ENCODE measurements around the gene SPOCK1. TPM values are rescaled to one million over a fixed set of nuclear protein-coding genes. Genes with fewer than 3 reads are reported as not detected.

The SPOCK1 gene
- total and polyA plus RNA-seq, 2 experiments from 2014 or later: 4.1 to 14.0 TPM

DNA sequence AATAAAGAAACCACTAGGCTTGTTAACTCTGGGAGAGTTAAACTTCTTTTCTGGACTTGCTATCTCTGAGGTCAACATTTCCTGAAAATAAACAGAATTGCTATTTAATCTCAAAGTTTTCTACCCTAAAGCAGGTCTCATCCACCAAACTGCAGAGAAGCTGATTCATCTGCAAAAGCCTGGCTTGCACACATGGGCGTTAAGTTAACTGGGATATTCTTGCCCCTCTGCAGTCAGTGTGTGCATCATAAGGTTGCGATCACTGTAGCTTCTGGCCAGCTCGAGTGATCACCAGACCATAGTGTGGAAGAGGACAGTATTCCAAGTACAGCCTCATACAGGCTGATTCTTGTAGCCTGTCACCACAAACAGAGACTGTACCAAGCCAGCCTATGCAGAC lies 99.2 kb downstream of the SPOCK1 start:
- Histone ChIP-seq H3K27me3 (peaks cover 3% of the 10 kb centered on the region), H3K36me3 (no peaks in the 10 kb centered on the region), H3K4me3 (no peak overlapping the region), H3K4me1 (ENCODE audit: low read depth) (no peaks in the 10 kb centered on the region), H3K9me3 (ENCODE audit: low read depth) (no peaks in the 10 kb centered on the region), H3K27ac (no peak overlapping the region)
- no peak for DNase-seq (ENCODE audit: low read depth in 1 of 2, low spot score in 1 of 2)
- TF ChIP-seq, protein P1, sequence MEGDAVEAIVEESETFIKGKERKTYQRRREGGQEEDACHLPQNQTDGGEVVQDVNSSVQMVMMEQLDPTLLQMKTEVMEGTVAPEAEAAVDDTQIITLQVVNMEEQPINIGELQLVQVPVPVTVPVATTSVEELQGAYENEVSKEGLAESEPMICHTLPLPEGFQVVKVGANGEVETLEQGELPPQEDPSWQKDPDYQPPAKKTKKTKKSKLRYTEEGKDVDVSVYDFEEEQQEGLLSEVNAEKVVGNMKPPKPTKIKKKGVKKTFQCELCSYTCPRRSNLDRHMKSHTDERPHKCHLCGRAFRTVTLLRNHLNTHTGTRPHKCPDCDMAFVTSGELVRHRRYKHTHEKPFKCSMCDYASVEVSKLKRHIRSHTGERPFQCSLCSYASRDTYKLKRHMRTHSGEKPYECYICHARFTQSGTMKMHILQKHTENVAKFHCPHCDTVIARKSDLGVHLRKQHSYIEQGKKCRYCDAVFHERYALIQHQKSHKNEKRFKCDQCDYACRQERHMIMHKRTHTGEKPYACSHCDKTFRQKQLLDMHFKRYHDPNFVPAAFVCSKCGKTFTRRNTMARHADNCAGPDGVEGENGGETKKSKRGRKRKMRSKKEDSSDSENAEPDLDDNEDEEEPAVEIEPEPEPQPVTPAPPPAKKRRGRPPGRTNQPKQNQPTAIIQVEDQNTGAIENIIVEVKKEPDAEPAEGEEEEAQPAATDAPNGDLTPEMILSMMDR (IDR thresholded peaks at IDR 0.05; ENCODE audit: low read depth, low read length): no peak

DNA sequence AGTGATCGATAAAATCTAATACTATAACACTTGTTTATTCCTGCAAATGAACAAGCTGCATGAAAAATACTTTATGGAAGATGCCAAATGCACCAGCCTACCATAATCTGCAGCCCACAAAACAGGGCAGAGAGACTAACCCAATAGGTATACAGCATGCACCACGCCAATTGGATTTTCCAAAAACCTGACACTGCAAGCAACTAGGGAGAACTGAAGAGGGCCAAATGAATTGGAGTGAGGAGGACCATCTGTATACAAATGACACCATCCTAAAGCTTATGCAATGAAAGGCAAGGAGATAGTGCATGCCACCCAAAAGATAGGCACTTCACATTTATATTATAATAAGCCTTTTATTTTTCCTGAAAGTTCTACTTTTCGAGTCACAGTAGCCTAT lies 100.4 kb downstream of the SPOCK1 start:
- Histone ChIP-seq H3K4me1 (ENCODE audit: low read depth) (no peaks in the 10 kb centered on the region), H3K36me3 (no peaks in the 10 kb centered on the region), H3K9me3 (ENCODE audit: low read depth) (no peaks in the 10 kb centered on the region), H3K27me3 (peaks cover 4% of the 10 kb centered on the region), H3K4me3 (no peak overlapping the region), H3K27ac (no peak overlapping the region)
- DNase-seq (ENCODE audit: low read depth in 1 of 2, low spot score in 1 of 2): no peak
- TF ChIP-seq, protein P1 (IDR thresholded peaks at IDR 0.05; ENCODE audit: low read depth, low read length): no peak

DNA sequence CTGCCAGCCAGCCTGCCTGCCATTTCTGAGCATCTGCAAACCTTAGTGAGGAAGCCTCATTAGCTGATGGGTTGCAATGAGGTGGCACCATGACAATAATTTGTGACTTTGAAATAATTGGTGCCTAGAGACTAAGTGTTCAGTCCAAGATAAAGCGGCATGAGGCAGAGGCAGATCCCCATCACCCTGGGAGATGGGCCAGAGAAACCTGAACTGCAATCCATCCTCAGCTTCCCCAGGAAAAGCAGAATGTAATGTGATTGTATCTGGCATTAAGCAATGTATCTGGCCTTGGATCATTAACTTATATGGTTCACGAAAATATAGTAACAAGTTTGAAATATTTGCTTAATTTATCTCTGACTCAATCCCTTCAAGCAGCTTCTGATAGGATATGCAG lies 101.0 kb downstream of the SPOCK1 start:
- Histone ChIP-seq H3K4me1 (ENCODE audit: low read depth) (no peaks in the 10 kb centered on the region), H3K36me3 (no peaks in the 10 kb centered on the region), H3K27ac (no peak overlapping the region), H3K9me3 (ENCODE audit: low read depth) (no peaks in the 10 kb centered on the region), H3K27me3 (peaks cover 4% of the 10 kb centered on the region), H3K4me3 (no peak overlapping the region)
- TF ChIP-seq, protein P1 (IDR thresholded peaks at IDR 0.05; ENCODE audit: low read depth, low read length): no peak
- no peak for DNase-seq (ENCODE audit: low read depth in 1 of 2, low spot score in 1 of 2)

DNA sequence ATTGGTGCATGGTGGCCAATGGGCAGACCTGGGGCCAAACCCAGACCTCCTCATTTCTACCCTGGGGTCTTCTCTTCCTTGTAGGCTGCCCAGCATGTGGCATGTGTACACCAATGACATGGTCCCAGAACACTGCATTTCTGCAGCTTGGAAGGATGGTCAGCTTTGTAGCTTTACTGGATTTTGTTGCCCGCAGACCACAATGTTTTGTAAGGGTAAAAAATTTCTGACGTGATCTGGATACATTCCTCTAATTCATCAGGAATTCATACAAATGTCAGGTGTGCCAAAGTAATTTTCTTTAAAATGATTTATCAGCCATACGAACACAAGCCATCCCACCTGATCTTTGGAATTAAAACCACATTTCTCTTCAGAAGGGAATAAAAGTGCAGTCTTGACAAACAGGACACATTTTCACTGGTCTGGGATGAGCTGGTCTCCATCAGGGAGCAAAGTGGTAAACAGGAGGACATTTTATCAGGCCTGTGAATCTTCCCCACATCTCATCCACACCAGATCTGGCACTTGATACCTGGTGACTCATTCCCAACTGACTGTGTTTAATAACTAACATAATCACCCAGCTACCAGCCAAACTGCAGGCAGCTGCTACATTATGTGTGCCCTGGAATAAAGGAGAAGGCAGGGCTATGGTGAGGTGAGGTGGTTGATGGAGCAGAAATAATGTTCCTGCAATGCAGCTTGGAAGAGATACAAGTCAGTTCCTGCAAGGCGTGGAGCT lies 103.9 kb downstream of the SPOCK1 start:
- Histone ChIP-seq H3K9me3 (ENCODE audit: low read depth) (no peaks in the 10 kb centered on the region), H3K4me3 (no peak overlapping the region), H3K4me1 (ENCODE audit: low read depth) (no peaks in the 10 kb centered on the region), H3K27ac (no peak overlapping the region), H3K36me3 (no peaks in the 10 kb centered on the region), H3K27me3 (peaks cover 4% of the 10 kb centered on the region)
- TF ChIP-seq, protein P1 (IDR thresholded peaks at IDR 0.05; ENCODE audit: low read depth, low read length): no peak
- DNase-seq (ENCODE audit: low read depth in 1 of 2, low spot score in 1 of 2): no peak

DNA sequence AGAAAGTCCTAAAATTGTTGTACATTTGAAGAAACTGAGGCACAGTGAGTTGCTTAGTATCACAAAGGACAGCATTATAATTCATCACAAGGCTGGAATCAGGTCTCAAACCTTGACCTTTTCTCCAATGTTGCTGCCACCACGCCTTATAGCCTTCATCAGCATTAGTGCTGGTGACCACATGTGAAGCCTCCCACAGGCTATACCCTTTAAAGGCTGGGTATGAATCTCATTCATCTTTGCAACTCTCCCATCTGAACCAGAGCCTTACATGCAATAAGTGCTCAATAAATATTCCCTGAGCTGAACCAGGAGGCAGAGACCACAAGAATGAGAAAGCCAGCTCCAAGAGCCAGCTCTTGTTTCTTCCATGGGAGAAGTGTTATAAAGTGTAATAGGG lies 104.7 kb downstream of the SPOCK1 start:
- Histone ChIP-seq H3K4me3 (no peak overlapping the region), H3K4me1 (ENCODE audit: low read depth) (no peaks in the 10 kb centered on the region), H3K27ac (no peak overlapping the region)

More for the DNA sequence above, 104.7 kb downstream of the SPOCK1 start:
- TF ChIP-seq, protein P1 (IDR thresholded peaks at IDR 0.05; ENCODE audit: low read depth, low read length): no peak
- no peak for DNase-seq (ENCODE audit: low read depth in 1 of 2, low spot score in 1 of 2)
- no peaks in the 10 kb centered on the region for H3K9me3 ChIP-seq (ENCODE audit: low read depth)
- peaks cover 4% of the 10 kb centered on the region for H3K27me3 ChIP-seq
- no peaks in the 10 kb centered on the region for H3K36me3 ChIP-seq
